WTC11 (cell line): ENCODE measurements around the gene PRR13.

Experiments used
- CBFB ChIP-seq: sonication (generic); formaldehyde crosslinking; IDR thresholded peaks from 2 replicates; pipeline ENCODE4 v1.8.1; 2022; ENCODE audit warnings: mild to moderate bottlenecking, low read depth, missing genetic modification reagents
- CREB1 ChIP-seq: sonication (generic); formaldehyde crosslinking; IDR thresholded peaks from 2 replicates; pipeline ENCODE4 v1.8.0; 2023; ENCODE audit warnings: mild to moderate bottlenecking, missing genetic modification reagents
- CREM ChIP-seq: sonication (generic); formaldehyde crosslinking; IDR thresholded peaks from 2 replicates; pipeline ENCODE4 v1.8.1; 2022; ENCODE audit warnings: mild to moderate bottlenecking, missing genetic modification reagents, moderate library complexity
- CTCF ChIP-seq: fragments of 200-600 bp; IDR thresholded peaks from 2 replicates; pipeline ENCODE4 v1.8.0; 2022; ENCODE audit warnings: antibody characterized with exemption
- ETV6 ChIP-seq: sonication (generic); formaldehyde crosslinking; IDR thresholded peaks from 2 replicates; pipeline ENCODE4 v1.8.1; 2022; ENCODE audit warnings: mild to moderate bottlenecking, missing genetic modification reagents
- MAX ChIP-seq: sonication (generic); formaldehyde crosslinking; IDR thresholded peaks from 2 replicates; pipeline ENCODE4 v1.8.0; 2022; ENCODE audit warnings: mild to moderate bottlenecking, missing genetic modification reagents
- ZNF396 ChIP-seq: fragments of 250-450 bp; sonication (Bioruptor Pico); IDR thresholded peaks from 2 replicates; pipeline ENCODE4 v1.8.0; 2021; ENCODE audit warnings: mild to moderate bottlenecking, moderate library complexity, borderline replicate concordance

GRCh38 chr12:53443955-53444354 lies 2.4 kb downstream of the PRR13 start:
- TF ChIP-seq CTCF: no peak
- TF ChIP-seq ETV6 (CRISPR knock-in tag): no peak
- TF ChIP-seq MAX (CRISPR knock-in tag): no peak
- no peak for TF ChIP-seq CBFB (CRISPR knock-in tag)
- no peak for TF ChIP-seq CREB1
- TF ChIP-seq ZNF396 (CRISPR knock-in tag): no peak
- TF ChIP-seq CREM: no peak
